Fibroblast of lung (primary cell): ENCODE measurements around the gene RPL18A. TPM values are rescaled to one million over a fixed set of nuclear protein-coding genes. Genes with fewer than 3 reads are reported as not detected.
A peak's percentile ranks its signal among the peaks of the same experiment; 100 is the strongest.

Experiments
- DNase-seq, 2 donors: peaks; one replicate each; pipeline versions ENCODE4 v3.0.0 to v3.0.0-alpha.2; 2010; ENCODE audit warnings: low read depth in 2 of 2
- H2AFZ ChIP-seq: 2 replicates; pipeline ENCODE4 v1.5.1; 2012; ENCODE audit warnings: low read length, control low read depth, inconsistent platforms
- H3K27ac ChIP-seq: 2 replicates; pipeline ENCODE4 v1.5.1; 2011; ENCODE audit warnings: low read length, control low read depth; ENCODE audit not compliant: insufficient read depth
- H3K27me3 ChIP-seq: 2 replicates; pipeline ENCODE4 v1.5.1; 2011; ENCODE audit warnings: mild to moderate bottlenecking, low read length; ENCODE audit not compliant: control insufficient read depth, insufficient read depth
- H3K36me3 ChIP-seq: 2 replicates; pipeline ENCODE4 v1.5.1; 2011; ENCODE audit warnings: low read length; ENCODE audit not compliant: control insufficient read depth, insufficient read depth
- H3K4me1 ChIP-seq: 2 replicates; pipeline ENCODE4 v1.5.1; 2011; ENCODE audit warnings: low read length; ENCODE audit not compliant: control insufficient read depth, insufficient read depth; ENCODE audit errors: extremely low read depth
- H3K4me2 ChIP-seq: 2 replicates; pipeline ENCODE4 v1.5.1; 2011; ENCODE audit warnings: low read length, control low read depth; ENCODE audit not compliant: insufficient read depth; ENCODE audit errors: extremely low read depth
- H3K4me3 ChIP-seq, 4 experiments: fragments of 200-600 bp in 1 of 4; sonication (generic) in 1 of 4; replicated peaks in 1 of 4; 2 replicates each; pipeline ENCODE4 v1.5.1; 2011 to 2016; ENCODE audit warnings: low read length in 4 of 4, low read depth in 3 of 4, mild to moderate bottlenecking in 3 of 4, control low read depth in 2 of 4, inconsistent platforms in 1 of 4, mixed read lengths in 1 of 4; ENCODE audit not compliant: insufficient read depth in 1 of 4; ENCODE audit errors: control extremely low read depth in 1 of 4
- H3K79me2 ChIP-seq: 2 replicates; pipeline ENCODE4 v1.5.1; 2012; ENCODE audit warnings: mild to moderate bottlenecking, low read length, inconsistent platforms; ENCODE audit not compliant: control insufficient read depth, insufficient read depth
- H3K9ac ChIP-seq: 2 replicates; pipeline ENCODE4 v1.5.1; 2011; ENCODE audit warnings: mild to moderate bottlenecking, low read length, control low read depth; ENCODE audit not compliant: insufficient read depth
- H3K9me3 ChIP-seq: 2 replicates; pipeline ENCODE4 v1.5.1; 2012; ENCODE audit warnings: low read depth, low read length; ENCODE audit not compliant: control insufficient read depth, insufficient read depth
- H4K20me1 ChIP-seq: 2 replicates; pipeline ENCODE4 v1.5.1; 2011; ENCODE audit warnings: low read length; ENCODE audit not compliant: control insufficient read depth, insufficient read depth; ENCODE audit errors: extremely low read depth
- CTCF ChIP-seq, 2 donors: IDR thresholded peaks in 1 of 2; conservative IDR thresholded peaks in 1 of 2; 1 replicate in 1 of 2; 2 replicates in 1 of 2; pipeline ENCODE4 v1.5.1; 2011 to 2012; ENCODE audit warnings: low read length in 2 of 2, control low read depth in 1 of 2, inconsistent platforms in 1 of 2, low read depth in 1 of 2, mild to moderate bottlenecking in 1 of 2
- EZH2 ChIP-seq: IDR thresholded peaks from 2 replicates; pipeline ENCODE4 v1.5.1; 2012; ENCODE audit warnings: low read length, control low read depth, mild to moderate bottlenecking; ENCODE audit errors: missing control alignments
- polyA minus RNA-seq: library from RNA; depleted of rRNA, polyadenylated mRNA; stranded (reverse); fragments of >200 nt; gene quantifications from 2 replicates; pipeline ENCODE4 v1.2.3, GENCODE V29; 2011; ENCODE audit warnings: low replicate concordance
- polyA plus RNA-seq, 2 donors: library from polyadenylated mRNA; depleted of rRNA in 1 of 2; stranded (reverse) in 1 of 2; unstranded in 1 of 2; fragments of >200 nt; gene quantifications; 2 replicates each; pipeline ENCODE4 v1.2.1, GENCODE V29; 2011 to 2012; ENCODE audit warnings: missing spikeins in 1 of 2
- total RNA-seq: library from RNA; depleted of rRNA; stranded (reverse); fragments of >200 nt; gene quantifications from 2 replicates; pipeline ENCODE4 v1.2.1, GENCODE V29; 2014

The RPL18A gene
- total RNA-seq = 1,148 and 1,427 TPM in 2 replicates
- polyA plus RNA-seq = 891 and 971 TPM in 2 replicates
- polyA plus RNA-seq (2012) = 1,793 and 1,913 TPM in 2 replicates
- 262 and 330 TPM in 2 replicates for polyA minus RNA-seq

GRCh38 chr19:17859533-17860330 is at the start of gene RPL18A:
Gene RPL18A (plus strand): TSS chr19:17859910. CDS start chr19:17859957, 47 bp downstream.
- H3K27me3 ChIP-seq = no peaks in the 10 kb centered on the region
- no peaks in the 10 kb centered on the region for H4K20me1 ChIP-seq
- peaks cover 24% of the 10 kb centered on the region for H3K36me3 ChIP-seq
- H2AFZ ChIP-seq = peak within 1 kb of the TSS; percentile 60
- peaks cover 29% of the 10 kb centered on the region for H3K79me2 ChIP-seq
- H3K4me2 ChIP-seq = peak within 1 kb of the TSS; percentile 92
- no peaks in the 10 kb centered on the region for H3K4me1 ChIP-seq
- no peaks in the 10 kb centered on the region for H3K9me3 ChIP-seq
- TF ChIP-seq CTCF (conservative IDR thresholded peaks at IDR 0.05 in 1 of 2, IDR thresholded peaks at IDR 0.05 in 1 of 2; ENCODE audit: low read depth in 1 of 2, low read length in 2 of 2) (peak; percentile 78), EZH2 (no peak)
- peak within 1 kb of the TSS; percentile 88 for H3K27ac ChIP-seq
- peak; percentile 100 for DNase-seq
- peak within 1 kb of the TSS; percentile 92 to 100 (median 100) for H3K4me3 ChIP-seq
- H3K9ac ChIP-seq = peak within 1 kb of the TSS; percentile 93

- H3K4me1 ChIP-seq = no peaks in the 10 kb centered on the region
- H3K36me3 ChIP-seq = no peaks in the 10 kb centered on the region
- H3K27ac ChIP-seq = no peak overlapping the region
- no peak overlapping the region for H3K9ac ChIP-seq
- no peaks in the 10 kb centered on the region for H3K9me3 ChIP-seq
- TF ChIP-seq CTCF (conservative IDR thresholded peaks at IDR 0.05 in 1 of 2, IDR thresholded peaks at IDR 0.05 in 1 of 2; ENCODE audit: low read depth in 1 of 2, low read length in 2 of 2) (no peak), EZH2 (no peak)
- no peaks in the 10 kb centered on the region for H3K27me3 ChIP-seq
- H4K20me1 ChIP-seq = no peaks in the 10 kb centered on the region
- no peak overlapping the region for H2AFZ ChIP-seq
- DNase-seq = no peak
- H3K79me2 ChIP-seq = no peaks in the 10 kb centered on the region
- H3K4me3 ChIP-seq = no peak overlapping the region
- no peak overlapping the region for H3K4me2 ChIP-seq
Measured at GRCh38 chr19:17811103-17811502, 48.6 kb upstream of the RPL18A start.

GRCh38 chr19:17811681-17812080 is 48.0 kb upstream of the RPL18A start:
- H3K27ac ChIP-seq = no peak overlapping the region
- no peak overlapping the region for H3K4me3 ChIP-seq
- H3K36me3 ChIP-seq = no peaks in the 10 kb centered on the region
- no peak overlapping the region for H2AFZ ChIP-seq
- TF ChIP-seq EZH2 (no peak), CTCF (conservative IDR thresholded peaks at IDR 0.05 in 1 of 2, IDR thresholded peaks at IDR 0.05 in 1 of 2; ENCODE audit: low read depth in 1 of 2, low read length in 2 of 2) (no peak)
- DNase-seq = no peak
- H3K9ac ChIP-seq = no peak overlapping the region
- no peaks in the 10 kb centered on the region for H4K20me1 ChIP-seq
- H3K27me3 ChIP-seq = no peaks in the 10 kb centered on the region
- H3K4me1 ChIP-seq = no peaks in the 10 kb centered on the region
- H3K4me2 ChIP-seq = no peak overlapping the region
- H3K79me2 ChIP-seq = no peaks in the 10 kb centered on the region
- no peaks in the 10 kb centered on the region for H3K9me3 ChIP-seq
